Gastroesophageal sphincter (tissue), 3 donors: ENCODE measurements around the gene SERTAD2.

Experiments used
- CTCF ChIP-seq, 4 experiments: fragments of 200-600 bp in 2 of 4; fragments of 450-650 bp in 2 of 4; sonication (generic) in 1 of 4; IDR thresholded peaks; one replicate each; pipeline ENCODE4 v1.5.1; 2017 to 2019; ENCODE audit warnings: antibody characterized with exemption in 4 of 4, mild to moderate bottlenecking in 2 of 4, moderate library complexity in 2 of 4
- POLR2A ChIP-seq, 2 donors: fragments of 450-650 bp; IDR thresholded peaks; one replicate each; pipeline ENCODE4 v1.6.1; 2017; ENCODE audit warnings: antibody characterized with exemption in 2 of 2, mild to moderate bottlenecking in 2 of 2, moderate library complexity in 1 of 2
- POLR2AphosphoS5 ChIP-seq: sonication (generic); formaldehyde crosslinking; IDR thresholded peaks from one replicate; pipeline ENCODE4 v1.6.1; 2017; ENCODE audit warnings: antibody characterized with exemption

- no peak for TF ChIP-seq CTCF (IDR thresholded peaks at IDR 0.05)
- no peak for TF ChIP-seq POLR2AphosphoS5
- TF ChIP-seq POLR2A (IDR thresholded peaks at IDR 0.05), result no peak
Measured at GRCh38 chr2:64629329-64629781, 24.4 kb downstream of the SERTAD2 start.
